IPS-18a (cell line): Measurements from ENCODE around the gene SKI.
"Not testable (repeated sequence)": the region's sequence is repeated elsewhere in the genome, so short reads cannot be mapped to it uniquely, and the experiment has no call there.

Source experiments
- H3K27ac ChIP-seq: one replicate; pipeline ENCODE4 v1.5.1; 2013; ENCODE audit warnings: low read length
- H3K27me3 ChIP-seq: one replicate; pipeline ENCODE4 v1.6.1; 2013; ENCODE audit warnings: mild to moderate bottlenecking, low read length; ENCODE audit not compliant: control insufficient read depth, insufficient read depth
- H3K36me3 ChIP-seq: one replicate; pipeline ENCODE4 v1.6.1; 2013; ENCODE audit warnings: low read depth, low read length; ENCODE audit not compliant: control insufficient read depth
- H3K4me1 ChIP-seq: one replicate; pipeline ENCODE4 v1.6.1; 2013; ENCODE audit warnings: low read depth, low read length; ENCODE audit not compliant: control insufficient read depth
- H3K4me3 ChIP-seq: one replicate; pipeline ENCODE4 v1.5.1; 2013; ENCODE audit warnings: low read length
- H3K9ac ChIP-seq: one replicate; pipeline ENCODE4 v1.6.1; 2013; ENCODE audit warnings: mild to moderate bottlenecking, low read length, moderate library complexity
- H3K9me3 ChIP-seq: one replicate; pipeline ENCODE4 v1.6.1; 2013; ENCODE audit warnings: low read depth, low read length; ENCODE audit not compliant: control insufficient read depth

Gene SKI

GRCh38 chr1:2255420-2256369 is 27.6 kb downstream of the SKI start:
- Histone ChIP-seq H3K27ac (no peak overlapping the region), H3K4me3 (no peak overlapping the region), H3K9me3 (no peaks in the 10 kb centered on the region), H3K4me1 (peaks cover 23% of the 10 kb centered on the region), H3K36me3 (no peaks in the 10 kb centered on the region), H3K9ac (no peak overlapping the region), H3K27me3 (no peaks in the 10 kb centered on the region)

DNA sequence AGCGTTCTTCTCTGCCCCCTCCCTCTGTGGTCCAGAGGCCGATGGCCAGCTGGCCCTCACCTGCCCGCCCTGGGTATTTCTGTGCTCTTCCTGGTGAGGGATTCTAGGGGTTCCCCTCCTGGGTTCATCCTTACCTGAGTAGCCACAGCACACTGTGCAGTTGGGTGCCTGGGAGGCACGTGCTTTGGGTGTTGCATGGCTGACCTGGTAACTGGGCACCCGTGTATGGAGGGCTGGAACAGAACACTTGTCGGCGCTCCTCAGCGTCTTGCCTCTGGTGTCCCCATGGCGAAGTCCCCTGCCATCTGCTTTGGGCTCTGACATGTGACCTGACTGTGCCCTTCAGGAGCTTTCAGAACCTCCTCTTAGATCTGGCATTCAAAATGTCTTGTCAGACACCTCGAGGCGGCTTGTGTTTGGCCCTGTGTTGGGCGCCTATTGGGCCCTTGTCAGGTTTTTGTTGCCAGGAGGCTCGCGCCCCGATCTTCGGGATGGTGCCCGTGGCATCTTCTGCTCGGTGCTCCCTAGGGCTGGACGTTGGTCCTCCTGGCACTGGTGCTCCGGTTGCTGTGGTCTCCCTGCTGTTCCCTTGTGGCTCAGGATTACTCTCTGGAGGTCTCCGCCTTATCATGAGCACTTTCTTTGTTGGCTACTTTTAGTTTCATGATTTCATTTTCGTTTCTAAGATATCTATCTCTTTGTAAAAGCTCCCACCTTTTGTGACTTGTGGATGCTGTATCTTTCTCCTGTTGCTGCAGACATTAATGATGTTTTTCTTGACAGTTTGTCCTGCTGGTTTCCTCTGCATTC is 28.5 kb downstream of the SKI start:
- Histone ChIP-seq H3K27ac (no peak overlapping the region), H3K4me1 (peaks cover 16% of the 10 kb centered on the region), H3K9ac (no peak overlapping the region), H3K36me3 (no peaks in the 10 kb centered on the region), H3K27me3 (no peaks in the 10 kb centered on the region), H3K9me3 (no peaks in the 10 kb centered on the region), H3K4me3 (no peak overlapping the region)

DNA sequence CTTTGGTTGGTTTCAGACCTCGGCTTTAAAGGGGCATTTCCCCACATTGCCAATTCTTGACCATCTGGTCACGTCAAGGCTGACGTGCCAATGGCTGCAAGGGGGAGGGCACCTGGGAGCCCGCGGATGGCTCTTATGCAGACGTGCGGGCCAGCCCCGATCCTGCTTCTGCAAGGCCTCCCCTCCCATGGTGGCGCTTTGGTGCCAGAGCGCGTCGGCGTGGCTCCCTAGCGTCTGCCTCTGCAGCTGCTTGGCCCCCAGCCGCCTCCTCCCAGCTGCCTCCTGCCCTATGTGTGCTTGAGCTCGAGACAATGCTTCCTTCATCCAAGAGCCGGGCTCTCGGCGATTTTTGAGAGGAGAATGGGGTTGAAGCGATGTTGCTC is 29.1 kb downstream of the SKI start:
- Histone ChIP-seq H3K27ac (no peak overlapping the region), H3K36me3 (no peaks in the 10 kb centered on the region), H3K9me3 (no peaks in the 10 kb centered on the region), H3K9ac (no peak overlapping the region), H3K4me1 (peaks cover 14% of the 10 kb centered on the region), H3K4me3 (no peak overlapping the region), H3K27me3 (no peaks in the 10 kb centered on the region)

DNA sequence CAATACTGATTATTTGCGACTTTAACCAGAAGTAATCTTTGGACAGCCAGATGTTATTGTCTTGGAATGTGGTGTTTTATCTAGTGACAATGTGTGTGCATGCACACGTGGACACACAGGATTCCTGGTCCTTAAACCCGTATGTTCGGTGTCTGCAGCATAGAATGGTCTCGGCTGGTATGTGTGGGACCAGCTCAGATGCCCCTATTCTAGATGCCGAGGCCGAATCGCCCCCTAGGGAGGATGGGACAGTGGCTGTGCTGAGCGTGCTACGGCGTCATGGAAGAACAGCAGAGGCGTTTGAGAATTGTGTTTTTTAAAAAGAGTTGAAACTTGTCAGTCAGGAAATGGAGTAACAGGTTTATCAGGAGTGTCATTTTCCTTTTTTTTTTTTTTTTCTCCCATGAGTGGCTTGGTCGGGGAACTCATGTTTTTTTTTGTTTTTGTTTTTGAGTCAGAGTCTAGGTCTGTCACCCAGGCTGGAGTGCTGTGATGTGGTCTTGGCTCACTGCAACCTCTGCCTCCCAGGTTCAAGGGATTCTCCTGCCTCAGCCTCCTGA is 30.1 kb downstream of the SKI start:
- no peak overlapping the region for H3K4me3 ChIP-seq
- no peaks in the 10 kb centered on the region for H3K27me3 ChIP-seq
- no peak overlapping the region for H3K27ac ChIP-seq
- no peak overlapping the region for H3K9ac ChIP-seq
- H3K36me3 ChIP-seq, result no peaks in the 10 kb centered on the region
- H3K9me3 ChIP-seq, result no peaks in the 10 kb centered on the region
- peaks cover 14% of the 10 kb centered on the region for H3K4me1 ChIP-seq

GRCh38 chr1:2258996-2259395 is 30.9 kb downstream of the SKI start:
- Histone ChIP-seq H3K4me3 (no peak overlapping the region), H3K27ac (no peak overlapping the region), H3K9ac (no peak overlapping the region), H3K9me3 (no peaks in the 10 kb centered on the region), H3K27me3 (no peaks in the 10 kb centered on the region), H3K4me1 (peaks cover 14% of the 10 kb centered on the region), H3K36me3 (no peaks in the 10 kb centered on the region)

DNA sequence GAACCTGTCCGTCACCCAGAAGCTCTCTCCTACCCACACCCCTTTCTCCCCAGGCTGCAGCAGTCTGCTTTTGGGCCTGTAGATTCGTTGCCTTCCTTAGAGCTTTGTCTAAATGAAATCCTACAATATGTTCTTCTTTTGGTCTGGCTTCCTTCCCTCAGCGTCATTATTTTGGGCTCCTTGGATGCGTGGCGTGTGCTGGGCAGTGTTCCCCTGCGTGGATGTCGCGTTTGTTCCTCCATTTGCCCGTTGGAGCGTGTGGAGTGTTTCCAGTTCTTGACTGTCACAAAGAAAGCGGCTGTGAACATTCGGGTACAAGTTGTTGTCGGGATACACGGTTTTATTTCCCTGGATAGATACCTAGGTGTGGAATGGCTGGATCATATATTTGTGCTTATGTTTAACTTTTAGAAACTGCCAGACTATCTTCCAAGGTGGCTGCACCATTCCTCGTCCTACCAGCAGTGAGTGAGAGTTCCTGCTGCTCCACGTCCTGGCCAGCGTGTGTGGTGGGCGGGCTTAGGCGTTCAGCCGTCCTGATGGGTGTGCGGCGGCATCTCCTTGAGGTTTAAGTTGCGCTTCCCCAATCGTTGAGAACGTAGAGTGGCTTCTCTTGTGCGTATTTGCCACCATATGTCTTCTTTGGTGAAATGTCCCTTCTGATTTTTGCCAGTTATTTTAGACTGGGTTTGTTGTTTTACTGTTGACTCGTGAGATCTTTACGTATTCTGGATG is 31.7 kb downstream of the SKI start:
- Histone ChIP-seq H3K9me3 (no peaks in the 10 kb centered on the region), H3K4me3 (no peak overlapping the region), H3K4me1 (peaks cover 14% of the 10 kb centered on the region), H3K27ac (no peak overlapping the region), H3K27me3 (no peaks in the 10 kb centered on the region), H3K36me3 (no peaks in the 10 kb centered on the region), H3K9ac (no peak overlapping the region)

DNA sequence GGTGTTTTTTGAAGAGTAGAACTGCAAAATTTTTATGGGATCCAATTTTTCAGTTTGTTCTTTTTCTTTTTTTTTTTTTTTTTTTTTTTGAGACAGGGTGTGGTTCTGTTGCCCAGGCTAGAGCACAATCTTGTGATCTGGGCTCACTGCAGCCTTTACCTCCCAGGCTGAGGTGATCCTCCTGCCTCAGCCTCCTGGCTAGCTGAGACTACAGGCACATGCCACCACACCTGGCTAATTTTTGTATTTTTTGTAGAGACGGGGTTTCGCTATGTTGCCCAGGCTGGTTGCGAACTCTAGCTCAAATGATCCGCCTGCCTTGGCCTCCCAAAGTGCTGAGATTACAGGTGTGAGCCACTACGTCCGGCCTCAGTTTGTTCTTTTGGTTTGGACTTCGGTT is 32.4 kb downstream of the SKI start:
- H3K4me1 ChIP-seq, result peaks cover 14% of the 10 kb centered on the region
- not testable (repeated sequence) for H3K27ac ChIP-seq, H3K27me3 ChIP-seq, H3K4me3 ChIP-seq, H3K9ac ChIP-seq, H3K9me3 ChIP-seq, H3K36me3 ChIP-seq

- Histone ChIP-seq H3K27ac (no peak overlapping the region), H3K27me3 (no peaks in the 10 kb centered on the region)
These were observed 32.8 kb downstream of the SKI start for GRCh38 chr1:2260917-2261316.

DNA sequence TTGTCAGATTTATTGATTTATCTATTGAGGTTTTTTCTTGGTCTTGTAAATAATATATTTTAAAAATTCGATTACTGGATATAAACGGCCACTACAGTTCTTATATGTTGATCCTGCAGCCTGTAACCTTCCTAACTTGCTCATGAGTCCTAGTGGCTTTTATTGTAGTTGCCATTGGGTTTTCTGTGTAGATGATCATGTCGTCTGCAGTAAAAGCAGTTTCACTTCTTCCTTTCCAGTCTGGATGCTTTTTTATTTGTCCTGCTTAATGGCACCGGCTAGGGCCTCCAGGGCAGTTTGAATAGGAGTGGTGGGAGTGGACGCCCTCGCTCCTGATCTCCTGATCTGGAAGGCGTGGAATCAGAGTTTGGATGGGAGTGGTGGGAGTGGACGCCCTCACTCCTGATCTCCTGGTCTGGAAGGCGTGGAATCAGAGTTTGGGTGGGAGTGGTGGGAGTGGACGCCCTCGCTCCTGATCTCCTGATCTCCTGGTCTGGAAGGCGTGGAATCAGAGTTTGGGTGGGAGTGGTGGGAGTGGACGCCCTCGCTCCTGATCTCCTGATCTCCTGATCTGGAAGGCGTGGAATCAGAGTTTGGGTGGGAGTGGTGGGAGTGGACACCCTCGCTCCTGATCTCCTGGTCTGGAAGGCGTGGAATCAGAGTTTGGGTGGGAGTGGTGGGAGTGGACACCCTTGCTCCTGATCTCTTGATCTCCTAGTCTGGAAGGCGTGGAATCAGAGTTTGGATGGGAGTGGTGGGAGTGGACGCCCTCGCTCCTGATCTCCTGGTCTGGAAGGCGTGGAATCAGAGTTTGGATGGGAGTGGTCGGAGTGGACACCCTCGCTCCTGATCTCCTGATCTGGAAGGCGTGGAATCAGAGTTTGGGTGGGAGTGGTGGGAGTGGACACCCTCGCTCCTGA is 33.6 kb downstream of the SKI start:
- not testable (repeated sequence) for H3K36me3 ChIP-seq, H3K4me3 ChIP-seq, H3K9ac ChIP-seq, H3K27ac ChIP-seq, H3K9me3 ChIP-seq, H3K27me3 ChIP-seq
- H3K4me1 ChIP-seq, result peaks cover 12% of the 10 kb centered on the region

More at GRCh38 chr1:2260917-2261316, 32.8 kb downstream of the SKI start:
- H3K4me1 ChIP-seq, result peaks cover 14% of the 10 kb centered on the region
- no peak overlapping the region for H3K4me3 ChIP-seq
- no peak overlapping the region for H3K9ac ChIP-seq
- H3K9me3 ChIP-seq, result no peaks in the 10 kb centered on the region
- H3K36me3 ChIP-seq, result no peaks in the 10 kb centered on the region

DNA sequence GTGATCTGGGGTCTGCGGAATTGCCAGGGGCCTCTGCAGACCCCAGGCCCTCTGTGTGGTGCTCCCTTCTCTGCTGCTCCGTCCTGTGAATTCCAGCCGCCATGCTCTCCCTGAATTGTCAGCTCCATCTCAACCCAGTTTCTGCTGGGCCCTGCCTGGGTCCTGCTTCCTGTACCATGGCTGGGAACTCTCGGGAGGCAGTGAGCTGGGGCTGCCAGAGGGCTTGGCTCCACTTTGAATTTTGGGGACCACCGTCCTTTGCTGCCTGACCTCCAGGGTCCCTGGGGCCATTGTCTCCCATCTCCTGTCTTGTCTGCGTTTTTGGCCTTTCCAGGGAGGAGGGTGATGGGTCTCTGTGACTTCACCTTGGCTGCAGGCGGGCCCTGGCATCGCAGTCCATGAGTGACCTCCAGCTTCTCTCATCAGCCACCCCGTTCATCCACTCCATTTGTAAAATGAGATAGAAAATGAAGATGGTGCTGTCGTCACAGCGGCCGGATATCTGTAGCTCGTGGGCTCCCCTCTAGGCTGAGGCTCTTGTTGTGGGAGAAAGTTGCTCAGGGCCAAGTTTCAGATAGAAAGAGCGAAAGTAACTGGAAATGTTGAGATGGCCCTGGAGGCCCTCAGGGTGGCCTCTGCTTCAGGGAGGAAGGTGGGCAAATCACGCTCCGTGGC is 38.3 kb downstream of the SKI start:
- Histone ChIP-seq H3K27ac (no peak overlapping the region), H3K9me3 (no peaks in the 10 kb centered on the region), H3K4me3 (no peak overlapping the region), H3K27me3 (no peaks in the 10 kb centered on the region), H3K36me3 (no peaks in the 10 kb centered on the region), H3K4me1 (peaks cover 11% of the 10 kb centered on the region), H3K9ac (no peak overlapping the region)
